Measurements from ENCODE around the gene ANKRD66. TPM values are rescaled to one million over a fixed set of nuclear protein-coding genes. Genes with fewer than 3 reads are reported as not detected.

The ANKRD66 gene
- total and polyA plus RNA-seq, 8 donors = 0.73 to 20.5 TPM; not detected in 6

GRCh38 chr6:46751658-46752057 is 4.9 kb downstream of the ANKRD66 start:
- no peak for DNase-seq
- H3K27ac ChIP-seq = no peak overlapping the region
- no peak overlapping the region for H3K4me3 ChIP-seq
- H3K4me1 ChIP-seq = no peaks in the 10 kb centered on the region
- no peaks in the 10 kb centered on the region for H3K27me3 ChIP-seq
- WGBS, 5 donors = 56 to 88% (median 84%) methylated on average over 3 of the region's 3 CpGs
- intact Hi-C loops (cut with DNase I; ENCODE audit: low total_unique reads) = no loop called here
- no peaks in the 10 kb centered on the region for H3K36me3 ChIP-seq
- H3K9me3 ChIP-seq = no peaks in the 10 kb centered on the region
- TF ChIP-seq POLR2AphosphoS5 (IDR thresholded peaks at IDR 0.05) (no peak), POLR2A (IDR thresholded peaks at IDR 0.05) (no peak), CTCF (IDR thresholded peaks at IDR 0.05) (no peak), EP300 (IDR thresholded peaks at IDR 0.05) (no peak)

DNA sequence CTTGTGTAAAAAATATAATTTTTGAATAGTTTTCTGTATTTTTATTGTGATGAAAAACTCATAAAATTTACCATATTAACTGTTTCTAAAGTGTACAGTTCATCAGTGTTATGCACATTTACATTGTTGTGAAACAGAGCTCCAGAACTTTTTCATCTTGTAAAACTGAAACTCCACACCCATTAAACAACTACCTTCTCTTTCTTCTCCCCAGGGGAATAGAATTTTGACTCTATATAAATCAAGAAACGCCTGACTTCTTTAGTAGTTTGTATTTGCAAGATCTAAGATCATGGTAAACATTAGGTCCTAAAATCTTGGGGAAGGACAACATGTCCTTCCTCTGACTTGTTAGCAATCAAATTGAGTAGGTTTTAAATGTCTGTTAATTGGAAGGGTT is 9.1 kb downstream of the ANKRD66 start:
- Histone ChIP-seq H3K4me3 (no peak overlapping the region), H3K4me1 (no peaks in the 10 kb centered on the region), H3K27ac (no peak overlapping the region), H3K9me3 (no peaks in the 10 kb centered on the region), H3K36me3 (no peaks in the 10 kb centered on the region), H3K27me3 (no peaks in the 10 kb centered on the region)
- intact Hi-C loops (cut with DNase I; ENCODE audit: low total_unique reads) = no loop called here
- DNase-seq = no peak
- 23 to 44% (median 38%) methylated on average over 1 of the region's 1 CpG for WGBS, 5 donors
- TF ChIP-seq POLR2AphosphoS5 (IDR thresholded peaks at IDR 0.05) (no peak), CTCF (IDR thresholded peaks at IDR 0.05) (no peak), POLR2A (IDR thresholded peaks at IDR 0.05) (no peak), EP300 (IDR thresholded peaks at IDR 0.05) (no peak)

DNA sequence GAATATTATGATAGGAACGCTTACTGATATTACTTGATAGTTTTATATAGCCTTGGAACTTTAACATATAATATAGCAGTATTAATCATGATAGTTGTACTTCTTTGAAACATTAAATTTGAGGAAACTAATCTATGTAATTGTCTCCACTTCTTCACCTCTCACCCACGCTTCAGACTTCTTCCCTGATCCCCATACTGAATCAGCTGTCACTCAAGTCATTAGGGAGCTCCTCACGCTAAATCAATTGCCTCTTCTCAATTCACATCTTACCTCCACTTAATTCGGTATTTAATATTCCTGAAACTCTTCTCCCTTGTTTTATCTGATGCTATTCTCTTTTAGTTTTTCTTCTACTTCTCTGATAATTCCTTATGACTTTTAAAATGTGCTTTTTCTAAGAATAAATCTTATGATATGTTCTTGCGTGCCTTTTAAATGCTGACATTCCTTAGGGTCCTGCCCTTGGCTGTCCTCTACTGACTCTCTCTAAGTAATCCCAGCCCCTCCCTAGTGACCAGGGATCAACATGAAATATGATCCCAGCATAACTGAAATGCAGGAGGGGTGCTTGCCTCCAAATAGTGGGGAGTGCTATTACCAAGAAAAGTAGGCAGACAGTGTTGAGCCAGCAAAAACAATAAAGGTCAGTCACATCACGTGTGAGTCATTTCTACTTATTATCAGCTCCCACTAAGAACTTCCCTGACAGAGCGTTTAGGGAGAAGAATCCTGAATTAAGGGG is 9.9 kb downstream of the ANKRD66 start:
- WGBS, 5 donors = 57 to 63% (median 61%) methylated on average over 7 of the region's 7 CpGs
- Histone ChIP-seq H3K27ac (no peak overlapping the region), H3K36me3 (no peaks in the 10 kb centered on the region), H3K4me1 (no peaks in the 10 kb centered on the region), H3K27me3 (no peaks in the 10 kb centered on the region), H3K4me3 (no peak overlapping the region), H3K9me3 (no peaks in the 10 kb centered on the region)
- TF ChIP-seq POLR2AphosphoS5 (IDR thresholded peaks at IDR 0.05) (no peak), POLR2A (IDR thresholded peaks at IDR 0.05) (no peak), EP300 (IDR thresholded peaks at IDR 0.05) (no peak)
- peak in 1 of 2 donors; percentile 68 for DNase-seq
- intact Hi-C loops (cut with DNase I; ENCODE audit: low total_unique reads) = no loop called here

- no peaks in the 10 kb centered on the region for H3K4me1 ChIP-seq
- 73 to 87% (median 76%) methylated on average over 2 of the region's 2 CpGs for WGBS, 5 donors
- peak in 1 of 2 donors; percentile 23 for DNase-seq
- no peaks in the 10 kb centered on the region for H3K36me3 ChIP-seq
- no peak overlapping the region for H3K27ac ChIP-seq
- no peaks in the 10 kb centered on the region for H3K9me3 ChIP-seq
- intact Hi-C loops (cut with DNase I; ENCODE audit: low total_unique reads) = no loop called here
- no peak overlapping the region for H3K4me3 ChIP-seq
- no peaks in the 10 kb centered on the region for H3K27me3 ChIP-seq
- TF ChIP-seq CTCF (IDR thresholded peaks at IDR 0.05) = no peak
- TF ChIP-seq POLR2A (IDR thresholded peaks at IDR 0.05) = no peak
- TF ChIP-seq EP300 (IDR thresholded peaks at IDR 0.05) = no peak
- TF ChIP-seq POLR2AphosphoS5 (IDR thresholded peaks at IDR 0.05) = no peak
These were observed 10.5 kb downstream of the ANKRD66 start for GRCh38 chr6:46757214-46757596.

Measured in stomach (tissue), 9 donors.